Measurements from ENCODE around the gene PGAP3. TPM values are rescaled to one million over a fixed set of nuclear protein-coding genes. Genes with fewer than 3 reads are reported as not detected.

Gene PGAP3
- total RNA-seq, 1 donor from 2014 or later: 12.2 TPM

DNA sequence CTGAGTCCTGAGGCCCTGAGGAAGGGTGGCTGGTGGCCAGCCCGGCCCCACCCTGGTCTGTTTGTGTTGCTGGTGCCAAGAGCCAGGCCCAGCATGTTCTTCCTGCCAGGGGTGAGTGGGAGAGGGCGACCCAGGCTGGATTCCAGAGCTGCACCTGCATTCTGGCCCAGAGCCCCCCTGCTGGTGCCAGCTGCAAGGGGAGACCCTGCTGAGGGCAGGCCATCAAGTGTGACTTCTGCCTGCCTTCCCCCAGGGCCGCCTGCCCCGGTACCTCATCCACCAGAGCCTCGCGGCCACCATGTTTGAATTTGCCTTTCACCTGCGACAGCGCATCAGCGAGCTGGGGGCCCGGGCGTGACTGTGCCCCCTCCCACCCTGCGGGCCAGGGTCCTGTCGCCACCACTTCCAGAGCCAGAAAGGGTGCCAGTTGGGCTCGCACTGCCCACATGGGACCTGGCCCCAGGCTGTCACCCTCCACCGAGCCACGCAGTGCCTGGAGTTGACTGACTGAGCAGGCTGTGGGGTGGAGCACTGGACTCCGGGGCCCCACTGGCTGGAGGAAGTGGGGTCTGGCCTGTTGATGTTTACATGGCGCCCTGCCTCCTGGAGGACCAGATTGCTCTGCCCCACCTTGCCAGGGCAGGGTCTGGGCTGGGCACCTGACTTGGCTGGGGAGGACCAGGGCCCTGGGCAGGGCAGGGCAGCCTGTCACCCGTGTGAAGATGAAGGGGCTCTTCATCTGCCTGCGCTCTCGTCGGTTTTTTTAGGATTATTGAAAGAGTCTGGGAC lies 25.1 kb downstream of the PGAP3 start:
- Mint-ChIP-seq H3K36me3 (ENCODE audit: low read depth, unreplicated experiment) (peaks cover 10% of the 10 kb centered on the region), H3K9me3 (ENCODE audit: unreplicated experiment) (no peaks in the 10 kb centered on the region), H3K4me3 (ENCODE audit: unreplicated experiment) (no peak overlapping the region), H3K4me1 (ENCODE audit: low read depth, unreplicated experiment) (peaks cover 5% of the 10 kb centered on the region), H3K27me3 (ENCODE audit: low read depth, unreplicated experiment) (peaks cover 7% of the 10 kb centered on the region), H3K27ac (ENCODE audit: unreplicated experiment) (no peak overlapping the region)
- Histone ChIP-seq H3K27ac (ENCODE audit: low read depth, low read length) (no peak overlapping the region), H3K27me3 (ENCODE audit: insufficient read depth, low read length) (peaks cover 15% of the 10 kb centered on the region), H3K9me3 (ENCODE audit: insufficient read depth, low read depth, low read length) (no peaks in the 10 kb centered on the region), H3K36me3 (ENCODE audit: insufficient read depth, low read length) (no peaks in the 10 kb centered on the region), H3K9ac (ENCODE audit: low read length) (no peak overlapping the region), H3K4me3 (ENCODE audit: insufficient read depth, low read depth, low read length) (no peak overlapping the region), H2AFZ (ENCODE audit: low read depth, low read length) (no peak overlapping the region), H3K4me1 (ENCODE audit: insufficient read depth, low read length) (peaks cover 5% of the 10 kb centered on the region), H3K4me2 (ENCODE audit: low read length) (no peak overlapping the region), H3K79me2 (ENCODE audit: insufficient read depth, low read length) (no peaks in the 10 kb centered on the region), H4K20me1 (ENCODE audit: insufficient read depth, low read length) (peaks cover 22% of the 10 kb centered on the region)
- TF ChIP-seq, protein P1, sequence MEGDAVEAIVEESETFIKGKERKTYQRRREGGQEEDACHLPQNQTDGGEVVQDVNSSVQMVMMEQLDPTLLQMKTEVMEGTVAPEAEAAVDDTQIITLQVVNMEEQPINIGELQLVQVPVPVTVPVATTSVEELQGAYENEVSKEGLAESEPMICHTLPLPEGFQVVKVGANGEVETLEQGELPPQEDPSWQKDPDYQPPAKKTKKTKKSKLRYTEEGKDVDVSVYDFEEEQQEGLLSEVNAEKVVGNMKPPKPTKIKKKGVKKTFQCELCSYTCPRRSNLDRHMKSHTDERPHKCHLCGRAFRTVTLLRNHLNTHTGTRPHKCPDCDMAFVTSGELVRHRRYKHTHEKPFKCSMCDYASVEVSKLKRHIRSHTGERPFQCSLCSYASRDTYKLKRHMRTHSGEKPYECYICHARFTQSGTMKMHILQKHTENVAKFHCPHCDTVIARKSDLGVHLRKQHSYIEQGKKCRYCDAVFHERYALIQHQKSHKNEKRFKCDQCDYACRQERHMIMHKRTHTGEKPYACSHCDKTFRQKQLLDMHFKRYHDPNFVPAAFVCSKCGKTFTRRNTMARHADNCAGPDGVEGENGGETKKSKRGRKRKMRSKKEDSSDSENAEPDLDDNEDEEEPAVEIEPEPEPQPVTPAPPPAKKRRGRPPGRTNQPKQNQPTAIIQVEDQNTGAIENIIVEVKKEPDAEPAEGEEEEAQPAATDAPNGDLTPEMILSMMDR (IDR thresholded peaks at IDR 0.05; ENCODE audit: insufficient read depth, low read depth, low read length): no peak
- TF ChIP-seq EZH2 (IDR thresholded peaks at IDR 0.05; ENCODE audit: insufficient read depth, low read length): no peak
- DNase-seq (ENCODE audit: low read depth) (no peak), FAIRE-seq (no peak)

DNA sequence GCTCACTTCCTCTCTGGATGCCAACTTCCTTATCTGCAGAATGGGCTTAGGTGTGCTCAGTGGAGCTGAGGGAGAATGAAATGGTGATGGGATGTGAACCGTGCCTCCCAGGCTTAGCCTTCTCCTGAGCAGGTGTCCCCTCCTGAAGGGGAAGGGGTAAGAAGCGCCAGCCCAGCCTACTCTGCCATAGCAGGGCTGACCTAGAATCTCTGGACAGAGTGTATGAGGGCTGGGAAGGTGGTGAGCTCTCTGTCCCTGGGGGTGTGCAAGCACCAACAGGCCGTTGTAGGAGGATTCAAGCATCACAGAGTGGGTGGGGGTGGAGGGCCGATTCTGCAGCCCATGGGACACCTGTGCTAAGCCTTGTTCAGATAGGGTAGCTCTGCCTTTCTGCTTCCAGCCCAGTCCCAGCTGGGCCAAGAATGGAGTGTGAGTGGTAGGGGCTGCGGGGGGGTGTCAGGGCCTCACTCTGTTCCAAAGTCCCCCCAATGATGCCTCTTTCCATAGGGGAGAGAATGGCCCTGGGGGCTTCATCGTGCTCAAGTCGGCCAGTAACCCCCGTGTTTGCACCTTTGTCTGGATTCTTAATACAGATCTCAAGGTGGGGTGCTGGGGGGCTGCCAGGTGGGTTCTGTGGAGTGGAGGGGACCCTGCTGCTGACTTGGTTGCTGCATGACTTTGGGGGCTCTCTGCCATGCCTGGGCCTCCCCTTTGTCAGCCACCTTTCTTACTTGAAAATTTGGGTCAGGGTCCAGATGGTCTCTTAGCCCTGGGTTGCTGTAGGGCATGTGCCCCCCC lies 25.9 kb downstream of the PGAP3 start:
- Mint-ChIP-seq H3K27me3 (ENCODE audit: low read depth, unreplicated experiment) (peaks cover 6% of the 10 kb centered on the region), H3K4me1 (ENCODE audit: low read depth, unreplicated experiment) (peaks cover 6% of the 10 kb centered on the region), H3K27ac (ENCODE audit: unreplicated experiment) (no peak overlapping the region), H3K9me3 (ENCODE audit: unreplicated experiment) (no peaks in the 10 kb centered on the region), H3K36me3 (ENCODE audit: low read depth, unreplicated experiment) (peaks cover 11% of the 10 kb centered on the region), H3K4me3 (ENCODE audit: unreplicated experiment) (no peak overlapping the region)
- H4K20me1 ChIP-seq (ENCODE audit: insufficient read depth, low read length): peaks cover 24% of the 10 kb centered on the region
- H3K27me3 ChIP-seq (ENCODE audit: insufficient read depth, low read length): peaks cover 9% of the 10 kb centered on the region
- no peak overlapping the region for H2AFZ ChIP-seq (ENCODE audit: low read depth, low read length)
- H3K4me2 ChIP-seq (ENCODE audit: low read length): no peak overlapping the region
- no peak overlapping the region for H3K4me3 ChIP-seq (ENCODE audit: insufficient read depth, low read depth, low read length)
- TF ChIP-seq EZH2 (IDR thresholded peaks at IDR 0.05; ENCODE audit: insufficient read depth, low read length): no peak
- TF ChIP-seq, protein P1 (IDR thresholded peaks at IDR 0.05; ENCODE audit: insufficient read depth, low read depth, low read length): no peak
- H3K79me2 ChIP-seq (ENCODE audit: insufficient read depth, low read length): no peaks in the 10 kb centered on the region
- DNase-seq (ENCODE audit: low read depth) (no peak), FAIRE-seq (no peak)
- H3K36me3 ChIP-seq (ENCODE audit: insufficient read depth, low read length): no peaks in the 10 kb centered on the region
- H3K9me3 ChIP-seq (ENCODE audit: insufficient read depth, low read depth, low read length): no peaks in the 10 kb centered on the region
- H3K9ac ChIP-seq (ENCODE audit: low read length): no peak overlapping the region
- H3K27ac ChIP-seq (ENCODE audit: low read depth, low read length): no peak overlapping the region
- peaks cover 3% of the 10 kb centered on the region for H3K4me1 ChIP-seq (ENCODE audit: insufficient read depth, low read length)
